ENCODE results near the gene CAMK1D. TPM values are rescaled to one million over a fixed set of nuclear protein-coding genes. Genes with fewer than 3 reads are reported as not detected.

Gene CAMK1D
- polyA plus RNA-seq, 1 donor (not counting 4 experiments of a cell fraction or from before 2014, with no cell fraction given) = 0.76 TPM

- no peaks in the 10 kb centered on the region for H3K79me2 ChIP-seq (ENCODE audit: control insufficient read depth, insufficient read depth, low read length)
- H3K4me2 ChIP-seq (ENCODE audit: control insufficient read depth, extremely low read depth, insufficient read depth, low read depth, low read length) = no peak overlapping the region
- dilution Hi-C loops (cut with MboI; ENCODE audit: extremely low pct_ligation_motif_present, low sequenced_read_pairs) = no loop called here
- DNase-seq (ENCODE audit: low read depth, low spot score) (no peak), FAIRE-seq (no peak)
- no peaks in the 10 kb centered on the region for H3K27me3 ChIP-seq (ENCODE audit: control insufficient read depth, extremely low read depth, insufficient read depth, low read length)
- H3K9me3 ChIP-seq (ENCODE audit: control insufficient read depth, low read depth, low read length) = no peaks in the 10 kb centered on the region
- no peaks in the 10 kb centered on the region for H3K36me3 ChIP-seq (ENCODE audit: control insufficient read depth in 2 of 2, extremely low read depth in 1 of 2, insufficient read depth in 2 of 2, low read length in 2 of 2)
- H3K4me1 ChIP-seq (ENCODE audit: control insufficient read depth, extremely low read depth, insufficient read depth, low read length) = no peaks in the 10 kb centered on the region
- H3K27ac ChIP-seq (ENCODE audit: control insufficient read depth, insufficient read depth, low read length) = no peak overlapping the region
- H3K4me3 ChIP-seq (ENCODE audit: control insufficient read depth in 2 of 3, extremely low read depth in 1 of 3, insufficient read depth in 2 of 3, low read depth in 1 of 3, low read length in 3 of 3) = no peak overlapping the region
- no peaks in the 10 kb centered on the region for H4K20me1 ChIP-seq (ENCODE audit: control insufficient read depth, extremely low read depth, insufficient read depth, low read length)
- TF ChIP-seq CTCF (optimal IDR thresholded peaks at IDR 0.05 in 1 of 3, IDR thresholded peaks at IDR 0.05 in 1 of 3, conservative IDR thresholded peaks at IDR 0.05 in 1 of 3; ENCODE audit: extremely low read depth in 1 of 3, insufficient read depth in 2 of 3, low read length in 3 of 3) = no peak
- no peak for TF ChIP-seq EZH2 (IDR thresholded peaks at IDR 0.05; ENCODE audit: low read length)
- H2AFZ ChIP-seq (ENCODE audit: control insufficient read depth, low read length) = no peak overlapping the region
- H3K9me1 ChIP-seq (ENCODE audit: control insufficient read depth, extremely low read depth, insufficient read depth, low read length) = no peaks in the 10 kb centered on the region
- H3K9ac ChIP-seq (ENCODE audit: control insufficient read depth, extremely low read depth, insufficient read depth, low read length) = no peak overlapping the region
Observed at GRCh38 chr10:12691596-12691995, 342.2 kb downstream of the CAMK1D start.

GRCh38 chr10:12697764-12698163, 348.4 kb downstream of the CAMK1D start:
- Histone ChIP-seq H4K20me1 (ENCODE audit: control insufficient read depth, extremely low read depth, insufficient read depth, low read length) (no peaks in the 10 kb centered on the region), H3K4me2 (ENCODE audit: control insufficient read depth, extremely low read depth, insufficient read depth, low read depth, low read length) (no peak overlapping the region), H2AFZ (ENCODE audit: control insufficient read depth, low read length) (no peak overlapping the region), H3K27me3 (ENCODE audit: control insufficient read depth, extremely low read depth, insufficient read depth, low read length) (no peaks in the 10 kb centered on the region), H3K4me3 (ENCODE audit: control insufficient read depth in 2 of 3, extremely low read depth in 1 of 3, insufficient read depth in 2 of 3, low read depth in 1 of 3, low read length in 3 of 3) (no peak overlapping the region), H3K9me1 (ENCODE audit: control insufficient read depth, extremely low read depth, insufficient read depth, low read length) (no peaks in the 10 kb centered on the region), H3K79me2 (ENCODE audit: control insufficient read depth, insufficient read depth, low read length) (no peaks in the 10 kb centered on the region), H3K4me1 (ENCODE audit: control insufficient read depth, extremely low read depth, insufficient read depth, low read length) (peaks cover 4% of the 10 kb centered on the region), H3K36me3 (ENCODE audit: control insufficient read depth in 2 of 2, extremely low read depth in 1 of 2, insufficient read depth in 2 of 2, low read length in 2 of 2) (no peaks in the 10 kb centered on the region), H3K9ac (ENCODE audit: control insufficient read depth, extremely low read depth, insufficient read depth, low read length) (no peak overlapping the region), H3K27ac (ENCODE audit: control insufficient read depth, insufficient read depth, low read length) (no peak overlapping the region), H3K9me3 (ENCODE audit: control insufficient read depth, low read depth, low read length) (no peaks in the 10 kb centered on the region)
- DNase-seq (ENCODE audit: low read depth, low spot score) = no peak
- dilution Hi-C loops (cut with MboI; ENCODE audit: extremely low pct_ligation_motif_present, low sequenced_read_pairs) = no loop called here
- no peak for FAIRE-seq
- TF ChIP-seq CTCF (optimal IDR thresholded peaks at IDR 0.05 in 1 of 3, IDR thresholded peaks at IDR 0.05 in 1 of 3, conservative IDR thresholded peaks at IDR 0.05 in 1 of 3; ENCODE audit: extremely low read depth in 1 of 3, insufficient read depth in 2 of 3, low read length in 3 of 3) (no peak), EZH2 (IDR thresholded peaks at IDR 0.05; ENCODE audit: low read length) (no peak)

Data from keratinocyte (primary cell).